Measurements from ENCODE around the gene TIMD4. TPM values are rescaled to one million over a fixed set of nuclear protein-coding genes. Genes with fewer than 3 reads are reported as not detected.
A peak's percentile ranks its signal among the peaks of the same experiment; 100 is the strongest.

TIMD4 gene
- total and polyA plus RNA-seq, 2 experiments from 2014 or later: not detected

- H3F3A ChIP-seq (replicated peaks; ENCODE audit: low read depth): peaks cover 14% of the 10 kb centered on the region; the same call in 1 of the 2 replicates
- H3K36me3 Mint-ChIP-seq (ENCODE audit: low read depth): peaks cover 2% of the 10 kb centered on the region; the same call in 1 of the 3 replicates
- peaks cover 39% of the 10 kb centered on the region for H3K4me1 ChIP-seq (ENCODE audit: insufficient read depth)
- no peaks in the 10 kb centered on the region for H3K79me2 ChIP-seq (replicated peaks; ENCODE audit: insufficient read depth)
- no peaks in the 10 kb centered on the region for H4K20me1 ChIP-seq (replicated peaks; ENCODE audit: insufficient read depth)
- TF ChIP-seq STAT1 (IDR thresholded peaks at IDR 0.05; ENCODE audit: unreplicated experiment): no peak
- no peak for TF ChIP-seq EZH2phosphoT487 (IDR thresholded peaks at IDR 0.05; ENCODE audit: unreplicated experiment)
- TF ChIP-seq, protein P1, sequence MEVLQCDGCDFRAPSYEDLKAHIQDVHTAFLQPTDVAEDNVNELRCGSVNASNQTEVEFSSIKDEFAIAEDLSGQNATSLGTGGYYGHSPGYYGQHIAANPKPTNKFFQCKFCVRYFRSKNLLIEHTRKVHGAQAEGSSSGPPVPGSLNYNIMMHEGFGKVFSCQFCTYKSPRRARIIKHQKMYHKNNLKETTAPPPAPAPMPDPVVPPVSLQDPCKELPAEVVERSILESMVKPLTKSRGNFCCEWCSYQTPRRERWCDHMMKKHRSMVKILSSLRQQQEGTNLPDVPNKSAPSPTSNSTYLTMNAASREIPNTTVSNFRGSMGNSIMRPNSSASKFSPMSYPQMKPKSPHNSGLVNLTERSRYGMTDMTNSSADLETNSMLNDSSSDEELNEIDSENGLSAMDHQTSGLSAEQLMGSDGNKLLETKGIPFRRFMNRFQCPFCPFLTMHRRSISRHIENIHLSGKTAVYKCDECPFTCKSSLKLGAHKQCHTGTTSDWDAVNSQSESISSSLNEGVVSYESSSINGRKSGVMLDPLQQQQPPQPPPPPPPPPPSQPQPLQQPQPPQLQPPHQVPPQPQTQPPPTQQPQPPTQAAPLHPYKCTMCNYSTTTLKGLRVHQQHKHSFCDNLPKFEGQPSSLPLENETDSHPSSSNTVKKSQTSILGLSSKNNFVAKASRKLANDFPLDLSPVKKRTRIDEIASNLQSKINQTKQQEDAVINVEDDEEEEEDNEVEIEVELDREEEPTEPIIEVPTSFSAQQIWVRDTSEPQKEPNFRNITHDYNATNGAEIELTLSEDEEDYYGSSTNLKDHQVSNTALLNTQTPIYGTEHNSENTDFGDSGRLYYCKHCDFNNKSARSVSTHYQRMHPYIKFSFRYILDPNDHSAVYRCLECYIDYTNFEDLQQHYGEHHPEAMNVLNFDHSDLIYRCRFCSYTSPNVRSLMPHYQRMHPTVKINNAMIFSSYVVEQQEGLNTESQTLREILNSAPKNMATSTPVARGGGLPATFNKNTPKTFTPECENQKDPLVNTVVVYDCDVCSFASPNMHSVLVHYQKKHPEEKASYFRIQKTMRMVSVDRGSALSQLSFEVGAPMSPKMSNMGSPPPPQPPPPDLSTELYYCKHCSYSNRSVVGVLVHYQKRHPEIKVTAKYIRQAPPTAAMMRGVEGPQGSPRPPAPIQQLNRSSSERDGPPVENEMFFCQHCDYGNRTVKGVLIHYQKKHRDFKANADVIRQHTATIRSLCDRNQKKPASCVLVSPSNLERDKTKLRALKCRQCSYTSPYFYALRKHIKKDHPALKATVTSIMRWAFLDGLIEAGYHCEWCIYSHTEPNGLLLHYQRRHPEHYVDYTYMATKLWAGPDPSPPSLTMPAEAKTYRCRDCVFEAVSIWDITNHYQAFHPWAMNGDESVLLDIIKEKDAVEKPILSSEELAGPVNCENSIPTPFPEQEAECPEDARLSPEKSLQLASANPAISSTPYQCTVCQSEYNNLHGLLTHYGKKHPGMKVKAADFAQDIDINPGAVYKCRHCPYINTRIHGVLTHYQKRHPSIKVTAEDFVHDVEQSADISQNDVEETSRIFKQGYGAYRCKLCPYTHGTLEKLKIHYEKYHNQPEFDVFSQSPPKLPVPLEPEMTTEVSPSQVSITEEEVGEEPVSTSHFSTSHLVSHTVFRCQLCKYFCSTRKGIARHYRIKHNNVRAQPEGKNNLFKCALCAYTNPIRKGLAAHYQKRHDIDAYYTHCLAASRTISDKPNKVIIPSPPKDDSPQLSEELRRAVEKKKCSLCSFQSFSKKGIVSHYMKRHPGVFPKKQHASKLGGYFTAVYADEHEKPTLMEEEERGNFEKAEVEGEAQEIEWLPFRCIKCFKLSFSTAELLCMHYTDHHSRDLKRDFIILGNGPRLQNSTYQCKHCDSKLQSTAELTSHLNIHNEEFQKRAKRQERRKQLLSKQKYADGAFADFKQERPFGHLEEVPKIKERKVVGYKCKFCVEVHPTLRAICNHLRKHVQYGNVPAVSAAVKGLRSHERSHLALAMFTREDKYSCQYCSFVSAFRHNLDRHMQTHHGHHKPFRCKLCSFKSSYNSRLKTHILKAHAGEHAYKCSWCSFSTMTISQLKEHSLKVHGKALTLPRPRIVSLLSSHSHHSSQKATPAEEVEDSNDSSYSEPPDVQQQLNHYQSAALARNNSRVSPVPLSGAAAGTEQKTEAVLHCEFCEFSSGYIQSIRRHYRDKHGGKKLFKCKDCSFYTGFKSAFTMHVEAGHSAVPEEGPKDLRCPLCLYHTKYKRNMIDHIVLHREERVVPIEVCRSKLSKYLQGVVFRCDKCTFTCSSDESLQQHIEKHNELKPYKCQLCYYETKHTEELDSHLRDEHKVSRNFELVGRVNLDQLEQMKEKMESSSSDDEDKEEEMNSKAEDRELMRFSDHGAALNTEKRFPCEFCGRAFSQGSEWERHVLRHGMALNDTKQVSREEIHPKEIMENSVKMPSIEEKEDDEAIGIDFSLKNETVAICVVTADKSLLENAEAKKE (CRISPR knock-in tag; IDR thresholded peaks at IDR 0.05): peak; percentile 92
- TF ChIP-seq ZNF114 (CRISPR knock-in tag; IDR thresholded peaks at IDR 0.05): no peak
- TF ChIP-seq JUNB (IDR thresholded peaks at IDR 0.05; ENCODE audit: unreplicated experiment): no peak
- TF ChIP-seq POLR2AphosphoS5 (IDR thresholded peaks at IDR 0.05; ENCODE audit: low read depth): 0 out of 2 replicates have a peak, but pooled peaks have one; percentile 8
- TF ChIP-seq CREB1 (CRISPR knock-in tag; IDR thresholded peaks at IDR 0.05; ENCODE audit: low read depth): no peak
- no peak for TF ChIP-seq CTCF (conservative IDR thresholded peaks at IDR 0.05; ENCODE audit: low read depth in 2 of 2)
- TF ChIP-seq REST (IDR thresholded peaks at IDR 0.05; ENCODE audit: unreplicated experiment): no peak
- TF ChIP-seq NANOG (IDR thresholded peaks at IDR 0.05; ENCODE audit: borderline replicate concordance): peak; percentile 99
- TF ChIP-seq, protein P2, sequence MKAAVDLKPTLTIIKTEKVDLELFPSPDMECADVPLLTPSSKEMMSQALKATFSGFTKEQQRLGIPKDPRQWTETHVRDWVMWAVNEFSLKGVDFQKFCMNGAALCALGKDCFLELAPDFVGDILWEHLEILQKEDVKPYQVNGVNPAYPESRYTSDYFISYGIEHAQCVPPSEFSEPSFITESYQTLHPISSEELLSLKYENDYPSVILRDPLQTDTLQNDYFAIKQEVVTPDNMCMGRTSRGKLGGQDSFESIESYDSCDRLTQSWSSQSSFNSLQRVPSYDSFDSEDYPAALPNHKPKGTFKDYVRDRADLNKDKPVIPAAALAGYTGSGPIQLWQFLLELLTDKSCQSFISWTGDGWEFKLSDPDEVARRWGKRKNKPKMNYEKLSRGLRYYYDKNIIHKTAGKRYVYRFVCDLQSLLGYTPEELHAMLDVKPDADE (IDR thresholded peaks at IDR 0.05): peak; percentile 92
- DNase-seq (ENCODE audit: low spot score): peak; percentile 95
- no peak overlapping the region for H2AFZ ChIP-seq
- H3K27ac Mint-ChIP-seq: peak overlapping the region; percentile 98
- H3K4me3 ChIP-seq: no peak overlapping the region
- H3K27ac ChIP-seq (ENCODE audit: low read depth): peak overlapping the region; percentile 97
- peaks cover 12% of the 10 kb centered on the region; the same call in 1 of the 2 replicates for H3K9me2 ChIP-seq (ENCODE audit: insufficient read depth)
- peaks cover 10% of the 10 kb centered on the region for H3K27me3 Mint-ChIP-seq (ENCODE audit: insufficient read depth, low read depth, poor library complexity)
- peak; percentile 97 for ATAC-seq
- no peaks in the 10 kb centered on the region for H3K36me3 ChIP-seq (ENCODE audit: insufficient read depth)
- H3K9me3 Mint-ChIP-seq: no peaks in the 10 kb centered on the region
- H3K27me3 ChIP-seq (ENCODE audit: insufficient read depth): no peaks in the 10 kb centered on the region
- peak overlapping the region; percentile 39; the same call in 2 of the 3 replicates for H3K4me3 Mint-ChIP-seq
- H3K4me1 Mint-ChIP-seq: peaks cover 51% of the 10 kb centered on the region
- peak overlapping the region; percentile 17 for H3K4me2 ChIP-seq
These were observed 49.2 kb downstream of the TIMD4 start for GRCh38 chr5:156913719-156914370.
